ENCODE measurements around the gene RNF113A.
"Not testable (repeated sequence)": the region's sequence is repeated elsewhere in the genome, so short reads cannot be mapped to it uniquely, and the experiment has no call there.

RNF113A gene

DNA sequence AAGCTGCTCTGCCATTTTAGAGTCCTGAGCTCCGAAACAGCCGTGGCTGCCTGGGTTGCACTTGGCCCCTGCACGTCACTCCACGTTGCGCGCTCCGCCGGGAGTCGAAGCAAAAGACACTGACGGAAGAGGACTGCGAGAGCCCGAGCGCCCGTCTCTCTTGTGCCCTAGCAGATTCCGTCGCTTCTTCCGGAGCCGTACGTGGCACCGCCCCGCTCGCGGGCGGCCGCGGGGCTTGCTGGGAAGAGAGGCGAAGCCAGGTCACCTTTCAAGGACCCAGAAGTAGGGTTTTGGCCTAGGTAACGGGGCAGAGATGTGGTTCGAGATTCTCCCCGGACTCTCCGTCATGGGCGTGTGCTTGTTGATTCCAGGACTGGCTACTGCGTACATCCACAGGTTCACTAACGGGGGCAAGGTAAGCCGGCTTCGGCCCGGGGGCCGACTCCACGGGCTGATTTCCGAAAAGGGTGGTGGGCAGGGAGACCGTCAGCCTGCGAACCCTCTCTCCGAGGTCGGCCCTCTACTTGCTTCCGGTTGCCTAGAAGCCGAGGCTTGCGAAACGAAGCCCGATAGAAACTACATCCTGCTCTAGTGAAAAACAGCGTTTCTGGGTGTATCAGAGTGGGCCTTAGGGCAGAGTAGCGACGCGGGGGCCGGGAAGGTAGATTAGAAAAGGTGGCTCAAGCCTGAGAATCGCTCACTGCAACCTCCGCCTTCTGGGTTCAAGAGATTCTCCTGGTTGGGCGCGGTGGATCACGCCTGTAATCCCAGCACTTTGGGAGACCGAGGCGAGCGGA lies at the start of gene RNF113A, which contains the start of gene NDUFA1:
Gene RNF113A (minus strand): TSS at position 135 of the 797 bp plus-strand sequence. CDS start 120 bp downstream, at position 15.
Gene NDUFA1 (plus strand): TSS at position 234 of the 797 bp plus-strand sequence. CDS start 80 bp downstream, at position 314.
- peak; percentile 51 to 67 (median 63) for DNase-seq (ENCODE audit: low read depth in 3 of 3, low spot score in 1 of 3)

DNA sequence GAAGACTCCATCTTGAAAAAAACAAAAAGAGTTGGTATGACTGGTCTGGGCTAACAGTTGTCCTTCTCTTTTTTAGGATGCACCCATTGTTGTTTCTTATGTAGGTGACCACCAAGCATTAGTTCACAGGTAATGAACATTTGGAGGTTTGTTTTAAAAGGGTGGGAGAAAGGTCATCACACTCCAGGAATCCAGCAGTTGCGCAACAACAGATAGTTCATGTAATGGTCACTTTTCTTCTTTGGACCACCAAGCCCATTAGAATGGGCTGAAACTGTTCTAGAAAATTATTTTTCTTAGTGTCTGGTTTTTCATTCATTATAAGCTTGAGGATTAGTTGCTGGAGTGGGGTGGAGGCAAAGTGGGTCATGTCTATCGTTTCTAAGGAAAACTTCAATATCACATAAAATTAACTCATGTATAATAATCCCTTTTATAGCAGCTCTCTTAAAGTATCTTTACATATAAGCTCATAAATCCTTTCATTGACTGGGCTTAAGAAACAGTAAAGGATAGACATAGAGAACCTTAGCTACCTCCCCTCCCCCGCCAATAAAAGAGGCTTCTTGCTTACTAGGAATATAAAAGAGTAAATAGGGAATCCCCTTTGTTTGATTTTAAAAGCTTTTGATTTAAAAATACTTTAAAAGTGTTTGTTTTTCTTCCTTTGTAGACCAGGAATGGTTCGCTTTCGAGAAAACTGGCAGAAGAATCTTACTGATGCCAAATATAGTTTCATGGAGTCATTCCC lies 48.5 kb upstream of the RNF113A start:
- DNase-seq (ENCODE audit: low read depth in 3 of 3, low spot score in 1 of 3): no peak

DNA sequence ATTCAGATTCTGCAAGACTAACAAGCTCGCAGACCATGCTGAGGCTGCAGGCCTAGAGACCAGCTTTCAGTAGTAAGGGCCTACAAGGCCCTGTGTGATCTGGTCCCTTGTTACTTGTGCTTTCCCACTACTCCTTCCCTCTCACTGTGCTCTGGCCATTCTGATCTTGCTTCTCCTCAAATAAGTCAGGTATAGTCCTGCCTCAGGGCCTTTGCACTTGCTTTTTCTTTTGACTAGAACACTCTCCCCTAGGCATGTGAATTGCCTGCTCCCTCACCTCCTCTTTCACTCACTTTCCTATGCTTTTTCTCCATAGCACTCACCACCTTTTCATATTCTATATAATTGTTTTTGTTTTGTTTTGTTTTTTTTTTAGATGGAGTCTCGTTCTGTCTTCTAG lies 46.3 kb upstream of the RNF113A start:
- DNase-seq (ENCODE audit: low read depth in 3 of 3, low spot score in 1 of 3): no peak

DNA sequence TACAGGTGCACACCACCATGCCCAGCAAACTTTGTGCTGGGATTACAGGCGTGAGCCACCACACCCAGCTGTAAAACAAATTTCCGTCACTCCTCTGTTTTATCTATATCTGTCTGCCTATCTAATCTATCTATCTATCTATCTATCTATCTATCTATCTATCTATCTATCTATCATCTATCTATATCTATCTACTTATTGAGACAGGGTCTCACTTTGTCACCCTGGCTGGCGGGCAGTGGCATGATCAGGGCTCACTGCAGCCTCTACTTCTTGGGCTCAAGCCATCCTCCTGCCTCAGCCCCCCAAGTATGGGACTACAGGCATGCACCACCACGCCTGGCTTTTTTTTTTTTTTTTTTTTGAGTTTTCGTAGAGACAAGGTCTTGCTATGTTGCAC lies 44.8 kb upstream of the RNF113A start:
- DNase-seq (ENCODE audit: low read depth in 3 of 3, low spot score in 1 of 3): no peak

DNA sequence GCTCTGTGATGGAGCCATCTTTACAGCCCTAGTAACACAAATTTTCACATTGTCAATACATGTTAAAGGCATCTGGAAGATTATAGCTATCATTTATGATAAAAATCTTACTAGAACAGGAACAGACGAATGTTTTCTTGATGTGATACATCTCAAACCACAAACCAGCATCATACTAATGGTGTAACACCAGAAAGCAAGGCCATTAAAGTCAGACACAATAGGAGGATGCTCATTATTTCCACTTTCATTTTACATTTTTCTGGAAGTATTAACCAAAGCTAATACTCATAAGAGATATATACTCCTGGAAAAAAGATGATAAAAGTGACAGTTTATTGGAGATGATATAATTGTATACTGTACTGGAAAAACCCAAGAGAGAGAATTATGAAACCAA lies 29.4 kb upstream of the RNF113A start:
- no peak for DNase-seq (ENCODE audit: low read depth in 3 of 3, low spot score in 1 of 3)

DNA sequence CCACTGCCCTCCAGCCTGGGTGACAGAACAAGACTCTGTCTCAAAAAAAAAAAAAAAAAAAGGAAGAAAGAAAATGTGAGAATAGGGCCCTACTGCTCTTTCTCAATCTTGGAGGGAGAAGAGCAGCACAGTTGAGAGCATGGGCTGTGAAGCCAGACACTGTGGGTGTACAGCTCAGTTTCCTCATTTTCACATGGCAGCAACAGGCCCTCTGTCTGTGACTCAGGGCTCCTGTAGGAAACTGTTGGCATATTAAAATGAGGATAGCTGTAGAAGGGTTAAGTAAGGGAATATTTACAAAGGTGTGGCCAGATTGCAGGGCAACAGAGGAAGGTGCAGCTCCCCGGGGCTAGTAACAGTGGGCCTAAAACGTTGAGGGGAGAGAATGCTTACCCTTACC lies 27.6 kb upstream of the RNF113A start:
- DNase-seq (ENCODE audit: low read depth in 3 of 3, low spot score in 1 of 3): no peak

DNA sequence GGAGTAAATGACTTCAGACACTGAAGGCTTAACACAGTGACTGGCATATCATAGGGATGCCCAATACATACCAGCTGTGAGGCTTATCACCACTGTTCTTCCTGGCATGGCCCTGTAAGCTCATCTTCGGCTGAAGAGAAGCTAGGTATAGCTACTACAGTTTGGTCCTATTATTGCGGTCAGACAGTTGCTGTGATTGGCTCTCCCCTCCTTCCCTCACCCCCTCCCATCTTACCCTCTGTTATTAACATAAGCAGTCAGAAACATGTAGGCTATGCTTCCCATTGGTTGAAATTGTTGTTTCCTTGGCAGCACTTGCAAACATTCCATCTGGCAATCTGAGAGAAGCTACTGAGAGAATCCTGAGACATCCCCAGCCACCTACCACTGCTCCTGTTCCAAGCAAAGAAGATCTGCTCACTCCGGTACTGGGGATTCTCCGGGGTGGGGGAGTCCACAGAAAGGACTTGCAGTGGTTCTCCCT lies 24.4 kb upstream of the RNF113A start, which contains the start of gene AKAP14:
Gene AKAP14 (plus strand): TSS at position 51 of the 484 bp plus-strand sequence. CDS start 7,331 bp downstream, outside the sequence.
- DNase-seq (ENCODE audit: low read depth in 3 of 3, low spot score in 1 of 3): no peak

DNA sequence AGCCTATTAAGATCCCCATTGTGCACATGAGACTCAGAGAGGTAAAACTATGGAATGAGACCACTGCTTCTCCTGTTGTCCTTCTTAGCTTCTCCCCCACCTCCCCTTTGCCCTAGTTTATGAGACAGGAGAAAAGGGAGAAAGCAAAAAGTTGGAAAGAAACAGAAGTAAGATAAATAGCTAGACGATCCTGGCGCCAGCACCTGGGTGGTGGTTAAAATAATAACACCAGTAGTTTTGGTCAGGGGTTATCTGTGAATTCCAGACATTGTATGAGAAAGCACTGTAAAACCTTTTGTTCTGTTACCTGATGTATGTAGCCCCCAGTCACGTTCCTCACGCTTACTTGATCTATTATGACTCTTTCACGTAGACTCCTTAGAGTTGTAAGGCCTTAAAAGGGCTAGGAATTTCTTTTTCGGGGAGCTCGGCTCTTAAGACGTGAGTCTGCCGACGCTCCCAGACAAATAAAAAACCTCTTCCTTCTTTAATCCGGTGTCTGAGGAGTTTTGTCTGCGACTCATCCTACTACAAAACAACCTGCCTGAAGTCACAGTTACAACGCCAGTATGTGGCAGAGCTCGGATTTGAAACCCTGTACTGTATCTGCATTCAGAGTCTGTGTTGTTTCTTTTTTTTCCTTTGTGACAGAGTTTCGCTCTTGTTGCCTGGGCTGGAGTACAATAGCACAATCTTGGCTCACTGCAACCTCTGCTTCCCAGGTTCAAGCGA lies 20.6 kb upstream of the RNF113A start:
- DNase-seq (ENCODE audit: low read depth in 3 of 3, low spot score in 1 of 3): not testable (repeated sequence)

DNA sequence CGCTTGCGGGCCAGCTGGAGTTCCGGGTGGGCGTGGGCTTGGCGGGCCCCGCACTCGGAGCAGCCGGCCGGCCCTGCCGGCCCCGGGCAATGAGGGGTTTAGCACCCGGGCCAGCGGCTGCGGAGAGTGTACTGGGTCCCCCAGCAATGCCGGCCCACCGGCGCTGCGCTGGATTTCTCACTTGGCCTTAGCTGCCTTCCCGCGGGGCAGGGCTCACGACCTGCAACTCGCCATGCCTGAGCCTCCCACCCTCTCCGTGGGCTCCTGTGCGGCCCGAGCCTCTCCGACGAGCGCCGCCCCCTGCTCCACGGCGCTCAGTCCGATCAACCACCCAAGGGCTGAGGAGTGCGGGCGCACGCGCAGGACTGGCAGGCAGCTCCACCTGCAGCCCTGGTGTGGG lies 19.1 kb upstream of the RNF113A start:
- DNase-seq (ENCODE audit: low read depth in 3 of 3, low spot score in 1 of 3): not testable (repeated sequence)

DNA sequence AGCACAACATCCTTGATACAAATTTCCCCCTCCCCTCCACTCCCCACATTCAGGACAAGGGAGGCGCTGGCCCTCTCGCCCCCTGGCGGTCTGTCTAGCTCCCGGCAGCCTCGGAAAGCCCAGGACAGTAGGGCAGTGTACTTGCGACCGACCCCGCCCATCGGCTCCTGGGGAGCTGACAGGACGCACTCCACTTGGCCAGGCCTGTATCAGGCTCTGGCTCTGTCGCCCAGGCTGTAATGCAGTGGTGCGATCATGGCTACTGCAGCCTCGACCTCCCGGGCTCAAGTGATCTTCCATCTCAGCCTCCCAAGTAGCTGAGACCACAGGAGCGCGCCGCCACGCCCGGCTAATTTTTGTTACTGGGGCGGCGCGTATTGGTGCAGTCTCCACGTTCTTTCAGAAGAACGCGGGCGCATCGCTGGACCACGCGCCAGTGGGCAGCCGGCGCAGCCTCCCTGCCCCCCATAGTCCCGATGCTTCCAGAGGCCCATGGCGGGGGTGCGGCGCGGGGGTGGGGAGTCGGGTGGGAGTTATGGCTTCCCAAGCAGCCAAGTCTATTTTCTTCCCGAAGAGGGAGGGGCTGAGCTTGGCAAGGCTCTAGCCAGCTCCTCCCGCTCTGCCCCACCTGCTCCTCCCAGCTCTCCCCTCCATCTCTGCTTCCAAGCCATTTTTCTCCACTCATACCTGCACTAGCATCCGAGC lies 16.3 kb upstream of the RNF113A start:
- DNase-seq (ENCODE audit: low read depth in 3 of 3, low spot score in 1 of 3): peak in 2 of 3 donors; percentile 21 to 32

DNA sequence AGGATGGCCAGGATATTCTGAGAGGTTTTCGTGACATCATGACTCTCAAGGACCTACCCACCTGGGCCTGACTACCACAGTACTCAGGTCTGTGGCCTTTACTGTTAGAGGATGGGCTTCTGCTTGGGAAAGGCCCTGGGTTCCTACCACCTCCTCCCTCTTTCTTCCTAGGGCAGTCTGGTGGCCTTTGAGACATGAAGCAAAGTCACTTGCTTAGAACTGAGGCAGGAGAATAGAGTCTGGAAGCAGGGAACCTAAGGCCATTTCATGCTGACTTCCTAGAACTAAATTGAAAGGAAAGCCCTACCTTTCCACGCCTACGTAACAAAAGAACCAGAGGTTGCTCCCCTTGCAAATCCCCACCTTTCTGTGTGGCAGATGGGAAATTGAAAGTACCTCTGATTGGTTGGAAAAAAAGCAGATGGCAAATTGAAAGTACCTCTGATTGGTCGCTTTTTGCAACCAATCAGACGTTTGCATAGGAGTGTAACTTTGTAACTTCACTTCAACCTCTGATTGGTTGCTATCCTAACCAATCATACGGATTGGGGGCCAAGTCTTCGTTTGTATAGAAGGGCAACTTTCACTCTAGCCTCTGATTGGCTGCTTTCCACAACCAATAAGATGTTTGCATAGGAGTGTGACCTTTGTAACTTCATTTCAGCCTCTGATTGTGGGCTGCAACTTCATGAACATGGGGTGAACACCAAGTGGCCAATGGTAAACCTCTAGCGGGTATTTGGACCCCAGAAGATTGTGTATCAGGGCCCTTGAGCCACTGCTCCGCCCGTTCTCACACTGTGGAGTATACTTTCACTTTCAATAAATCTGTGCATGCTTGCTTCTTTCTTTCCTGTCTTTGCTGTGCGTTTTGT lies 14.3 kb upstream of the RNF113A start:
- DNase-seq (ENCODE audit: low read depth in 3 of 3, low spot score in 1 of 3): no peak

DNA sequence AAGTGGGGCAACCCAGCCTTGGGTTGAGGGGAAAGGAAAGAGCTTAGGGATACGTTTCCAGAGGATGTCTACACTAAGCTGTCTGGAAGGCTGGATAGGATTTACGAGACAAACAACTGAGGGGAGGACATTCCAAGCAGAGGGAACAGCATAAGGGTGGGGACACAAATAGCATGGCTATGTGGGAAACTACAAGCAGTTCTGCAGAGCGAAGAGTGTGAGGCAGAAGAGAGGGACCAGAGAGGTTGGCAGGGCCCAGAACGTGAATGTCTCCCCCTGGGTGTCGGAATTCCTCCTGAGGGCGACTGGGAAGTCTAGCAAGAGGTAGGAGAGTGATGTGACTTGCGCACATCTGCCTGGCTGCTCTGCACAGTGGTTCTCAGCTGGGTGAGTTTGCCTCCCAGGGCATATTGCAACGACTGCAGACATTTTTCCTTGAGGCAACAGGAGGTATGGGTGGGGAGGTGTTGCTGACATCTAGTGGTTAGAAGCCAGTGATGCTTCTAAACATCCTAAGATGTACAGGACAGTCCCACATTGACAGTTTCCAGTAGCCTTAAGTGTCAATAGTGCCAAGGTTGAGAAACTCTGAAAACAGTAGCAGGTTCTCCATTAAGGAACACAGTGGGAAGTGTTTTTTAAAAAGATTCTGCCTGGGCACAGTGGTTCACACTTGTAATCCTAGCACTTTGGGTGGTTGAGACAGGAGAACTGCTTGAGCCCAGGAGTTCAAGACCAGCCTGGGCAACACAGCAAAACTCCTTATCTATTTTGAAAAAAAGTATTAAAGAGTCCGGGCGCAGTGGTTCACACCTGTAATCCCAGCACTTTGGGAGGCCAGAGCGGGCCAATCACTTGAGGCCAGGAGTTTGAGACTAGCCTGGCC lies 9.3 kb upstream of the RNF113A start:
- DNase-seq (ENCODE audit: low read depth in 3 of 3, low spot score in 1 of 3): no peak

DNA sequence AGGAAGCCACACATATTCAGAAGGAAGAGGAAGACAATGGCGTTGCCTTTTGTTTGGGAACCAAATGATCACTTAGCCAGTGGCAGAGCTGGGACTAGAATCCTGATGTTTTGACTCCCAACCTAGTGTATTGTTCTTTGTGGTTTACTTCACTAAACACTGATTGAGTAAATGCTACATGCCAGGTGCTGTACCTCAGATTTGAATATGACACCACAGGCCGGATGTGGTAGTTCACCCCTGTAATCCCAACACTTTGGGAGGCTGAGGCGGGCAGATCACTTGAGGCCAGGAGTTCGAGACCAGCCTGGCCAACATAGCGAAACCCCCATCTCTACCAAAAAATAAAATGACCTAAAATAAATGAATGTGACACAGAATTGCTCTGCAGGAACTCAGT lies 8.5 kb upstream of the RNF113A start:
- no peak for DNase-seq (ENCODE audit: low read depth in 3 of 3, low spot score in 1 of 3)

DNA sequence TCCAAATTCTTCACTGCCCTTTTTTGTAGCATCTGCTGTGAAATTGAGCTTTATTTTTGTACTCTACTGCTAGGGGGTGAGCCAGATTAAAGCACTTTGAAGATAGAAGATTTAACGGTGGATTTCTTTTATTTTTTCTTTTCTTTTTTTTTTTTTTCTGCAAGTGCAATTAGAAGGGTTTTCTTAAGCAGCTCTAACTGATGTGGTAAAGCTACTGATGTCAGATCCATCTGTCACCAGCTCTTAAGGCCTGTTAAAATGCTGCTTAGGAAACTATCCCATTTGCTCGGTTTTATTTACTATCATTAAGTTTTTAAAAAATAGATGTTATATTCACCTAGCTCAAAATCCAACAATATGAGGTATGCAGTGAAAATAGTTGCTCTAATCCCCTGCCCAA lies 7.2 kb upstream of the RNF113A start:
- no peak for DNase-seq (ENCODE audit: low read depth in 3 of 3, low spot score in 1 of 3)

DNA sequence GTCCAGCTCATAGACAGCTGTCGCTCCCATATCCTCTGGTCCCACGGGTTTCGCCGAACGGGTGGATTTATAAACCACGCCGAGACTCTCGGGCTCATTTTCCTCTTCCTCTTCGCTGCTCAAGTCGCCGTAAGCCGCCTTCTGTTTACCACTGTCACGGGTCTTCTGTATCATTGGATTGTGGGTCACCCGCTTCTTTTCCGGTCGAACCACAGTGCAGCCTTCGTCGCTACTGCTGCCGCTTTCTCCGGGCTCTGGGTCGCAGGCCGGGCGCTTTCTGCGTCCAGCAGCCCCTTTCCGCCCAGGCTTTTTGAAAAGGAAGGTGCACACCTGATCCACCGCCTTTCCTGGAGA lies 311 bp downstream of the RNF113A start:
- no peak for DNase-seq (ENCODE audit: low read depth in 3 of 3, low spot score in 1 of 3)

DNA sequence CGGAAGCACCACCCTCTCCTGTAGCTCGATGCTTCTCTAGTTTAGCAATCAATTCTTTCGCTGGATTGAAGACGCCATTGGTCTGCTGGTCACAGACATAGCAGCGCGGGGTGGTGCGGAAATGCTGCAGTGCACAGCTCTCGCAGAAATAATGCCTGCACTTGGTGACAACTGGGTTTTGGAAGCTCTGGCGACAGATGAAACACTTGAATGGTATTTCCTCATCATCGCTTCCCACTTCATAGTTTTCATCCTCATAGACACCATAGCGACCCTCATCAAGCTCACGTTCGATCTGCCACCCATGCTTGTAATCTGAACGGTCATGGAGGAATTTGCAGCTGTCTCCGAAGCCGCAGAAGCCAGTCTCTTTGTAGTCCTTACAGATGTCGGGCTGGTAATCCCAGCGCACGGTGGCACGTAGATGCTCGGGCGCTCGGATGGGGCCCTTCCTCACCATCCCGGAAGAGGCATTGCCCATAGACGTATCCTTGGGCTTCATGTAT lies 854 bp downstream of the RNF113A start:
- no peak for DNase-seq (ENCODE audit: low read depth in 3 of 3, low spot score in 1 of 3)

DNA sequence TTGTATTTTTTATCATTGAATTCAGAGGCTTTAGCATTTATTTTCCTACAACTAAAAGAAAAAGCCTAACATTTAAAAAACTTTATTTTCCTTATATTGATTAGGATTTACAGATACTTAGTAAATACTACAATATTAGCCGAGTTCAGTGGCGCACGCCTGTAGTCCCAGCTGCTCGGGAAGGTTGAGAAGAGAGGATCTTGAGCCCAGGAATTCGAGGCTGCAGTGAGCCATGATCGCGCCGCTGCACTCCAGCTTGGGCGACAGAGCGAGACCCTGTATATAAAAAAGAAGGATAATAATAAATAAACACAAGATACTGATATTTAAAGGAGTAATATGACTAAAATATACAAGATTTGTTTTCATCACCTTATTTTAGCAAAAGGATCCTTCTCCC lies 18.1 kb downstream of the RNF113A start:
- DNase-seq (ENCODE audit: low read depth in 3 of 3, low spot score in 1 of 3): no peak

Measured in stimulated activated CD4-positive, alpha-beta T cell treated with anti-CD3 and anti-CD28 coated beads, TNF-alpha, amount 100 ng/mL, for 1 hour (primary cell).